ENCODE results near the gene C19orf18.

- TF ChIP-seq TAF1 (IDR thresholded peaks at IDR 0.05; ENCODE audit: borderline replicate concordance, insufficient read depth, low read length) (no peak), POLR2AphosphoS5 (IDR thresholded peaks at IDR 0.05; ENCODE audit: low read depth, low read length) (no peak), SIN3A (IDR thresholded peaks at IDR 0.05; ENCODE audit: borderline replicate concordance, insufficient read depth, low read length) (no peak)
Observed at GRCh38 chr19:57978586-57979289, 4.4 kb upstream of the C19orf18 start.

Measured in PFSK-1 (cell line).